Neural progenitor cell (in vitro differentiated cells): ENCODE measurements around the gene ZNF41.

ENCODE experiments used
- CTCF ChIP-seq: fragments of 200-600 bp; sonication (generic); IDR thresholded peaks from 2 replicates; pipeline ENCODE4 v1.5.1; 2017; ENCODE audit warnings: antibody characterized with exemption, mild to moderate bottlenecking
- EZH2phosphoT487 ChIP-seq: fragments of 200-600 bp; sonication (generic); IDR thresholded peaks from 2 replicates; pipeline ENCODE4 v1.6.1; 2017; ENCODE audit warnings: antibody characterized with exemption

DNA sequence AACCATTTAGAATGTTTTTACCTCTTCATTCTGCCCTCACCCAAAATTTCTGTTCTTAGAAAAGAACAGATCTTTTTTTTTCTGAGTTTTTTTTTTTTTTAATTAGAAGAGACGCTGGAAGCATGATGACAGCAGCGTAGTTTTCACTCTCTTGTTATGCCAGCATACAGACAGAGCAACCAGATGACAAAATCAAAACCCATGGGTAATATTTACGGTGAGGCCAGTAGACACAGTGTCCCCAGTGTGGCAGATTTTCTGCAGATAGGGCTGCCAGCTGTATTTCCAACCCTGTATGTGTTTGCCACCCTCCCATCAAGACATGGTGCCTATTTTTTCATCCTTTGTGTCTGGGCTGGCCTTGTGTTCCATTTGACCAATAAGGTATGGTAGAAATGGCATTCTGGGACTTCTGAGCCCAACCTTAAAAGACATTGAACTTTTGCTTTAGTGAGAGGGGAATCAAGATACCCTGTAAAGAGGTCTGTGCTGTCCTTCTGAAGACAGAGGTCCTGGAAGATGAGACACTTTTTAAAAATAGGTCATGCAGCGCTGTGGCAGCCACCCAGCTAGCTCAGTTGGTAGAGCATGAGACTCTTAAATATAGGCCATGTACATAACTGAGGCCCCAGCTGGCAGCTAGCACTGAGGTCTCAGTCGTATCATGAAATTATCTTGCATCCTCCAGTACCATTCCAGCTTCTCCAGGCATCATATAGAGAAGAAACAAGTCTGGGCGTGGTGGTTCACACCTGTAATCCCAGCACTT lies 6.7 kb upstream of the ZNF41 start:
- TF ChIP-seq CTCF (no peak), EZH2phosphoT487 (no peak)
